Measurements from ENCODE around the gene NPAS1.
"Not testable (repeated sequence)": the region's sequence is repeated elsewhere in the genome, so short reads cannot be mapped to it uniquely, and the experiment has no call there.

Gene NPAS1

DNA sequence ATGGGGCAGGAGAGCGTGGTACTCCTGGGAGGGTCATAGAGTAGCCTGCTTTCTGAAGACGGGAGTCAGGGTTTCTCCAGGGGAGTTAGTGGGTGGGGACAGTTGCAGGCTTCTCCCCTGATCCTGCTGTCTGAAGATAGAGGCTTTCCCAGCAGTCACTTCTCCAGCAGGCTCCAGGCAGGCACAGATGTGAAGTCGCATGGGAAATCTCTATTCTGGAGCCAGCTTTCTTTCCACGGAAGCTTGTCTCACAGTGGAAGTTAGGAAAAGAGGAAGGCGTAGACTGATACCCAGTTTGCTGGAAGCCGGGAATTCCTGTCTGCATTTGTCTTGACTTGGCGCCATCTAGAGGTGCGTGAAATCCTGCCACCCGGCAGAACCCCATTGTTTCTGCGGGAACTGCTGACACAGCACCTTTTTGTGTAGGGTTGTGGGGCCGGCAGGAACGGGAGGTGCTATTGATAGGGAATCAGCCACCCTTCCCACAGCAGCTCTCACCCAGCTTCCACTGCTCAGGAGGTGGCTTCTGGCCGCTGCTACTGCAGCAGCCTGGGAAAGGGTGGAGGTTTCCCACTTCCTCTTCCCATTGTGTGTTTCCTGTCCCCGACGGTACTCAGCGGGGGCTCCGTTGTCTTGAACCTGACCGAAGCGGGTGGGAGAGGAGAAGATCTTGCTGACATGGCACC, 28.5 kb upstream of the NPAS1 start:
- peak; percentile 94 for DNase-seq

DNA sequence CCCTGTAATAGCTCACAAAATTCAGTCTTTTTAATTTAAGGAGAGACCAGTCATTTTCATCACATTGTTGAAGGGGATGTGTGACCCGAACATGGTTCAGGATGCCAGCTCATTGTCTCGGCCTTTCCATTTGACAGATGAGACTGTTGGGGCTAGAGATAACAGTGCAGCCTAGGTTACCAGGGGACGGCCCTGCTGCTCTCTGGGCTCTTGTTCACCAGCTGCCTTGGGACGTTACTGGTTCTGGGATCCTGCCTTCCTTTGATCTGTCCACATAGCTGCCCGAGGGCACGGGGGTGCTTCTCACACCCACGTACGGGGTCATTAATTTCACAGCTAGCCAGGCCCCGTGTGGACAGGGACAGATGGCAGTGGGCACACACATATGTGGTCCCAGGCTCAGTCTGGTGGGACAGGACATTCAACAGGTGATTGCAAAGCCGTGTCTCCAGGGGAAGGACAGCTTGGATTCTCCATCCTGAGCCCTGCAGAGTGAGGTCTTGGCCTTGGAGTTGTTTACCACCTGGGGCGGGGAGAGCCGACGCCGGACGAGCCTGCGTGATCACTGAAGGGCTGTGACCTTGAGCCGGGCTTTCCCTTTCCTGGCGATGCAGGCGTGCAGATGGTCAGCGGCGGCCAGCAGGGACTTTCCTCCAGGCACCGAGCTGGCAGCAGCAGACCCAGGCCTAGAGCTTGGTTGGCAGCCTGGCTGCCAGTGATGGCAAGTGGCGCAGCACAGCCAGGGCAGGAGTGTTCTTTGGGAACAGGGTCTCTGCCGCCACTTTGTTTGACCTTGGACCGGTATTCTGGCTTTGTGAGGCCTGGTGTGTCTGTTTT, 26.7 kb upstream of the NPAS1 start:
- DNase-seq = no peak

DNA sequence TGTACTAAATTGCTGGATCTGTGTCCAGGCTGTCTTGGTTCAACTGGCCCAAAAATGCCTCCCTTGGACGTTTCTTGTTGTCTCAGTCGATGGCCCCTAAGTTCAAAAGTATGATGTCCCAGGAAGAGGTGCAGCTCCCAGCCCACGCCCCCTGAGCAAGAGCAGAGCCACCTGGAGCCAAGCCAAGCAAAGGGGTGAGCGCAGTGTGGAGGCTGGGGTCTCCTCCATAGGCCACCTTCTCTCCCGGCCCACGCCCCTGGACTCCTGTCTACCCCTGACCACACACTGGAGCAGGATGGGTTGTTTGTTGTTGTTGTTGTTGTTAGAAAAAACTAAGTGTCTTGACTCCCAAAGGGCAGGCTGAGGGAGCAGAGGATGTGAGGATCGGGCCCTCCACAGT, 26.0 kb upstream of the NPAS1 start:
- no peak for DNase-seq

DNA sequence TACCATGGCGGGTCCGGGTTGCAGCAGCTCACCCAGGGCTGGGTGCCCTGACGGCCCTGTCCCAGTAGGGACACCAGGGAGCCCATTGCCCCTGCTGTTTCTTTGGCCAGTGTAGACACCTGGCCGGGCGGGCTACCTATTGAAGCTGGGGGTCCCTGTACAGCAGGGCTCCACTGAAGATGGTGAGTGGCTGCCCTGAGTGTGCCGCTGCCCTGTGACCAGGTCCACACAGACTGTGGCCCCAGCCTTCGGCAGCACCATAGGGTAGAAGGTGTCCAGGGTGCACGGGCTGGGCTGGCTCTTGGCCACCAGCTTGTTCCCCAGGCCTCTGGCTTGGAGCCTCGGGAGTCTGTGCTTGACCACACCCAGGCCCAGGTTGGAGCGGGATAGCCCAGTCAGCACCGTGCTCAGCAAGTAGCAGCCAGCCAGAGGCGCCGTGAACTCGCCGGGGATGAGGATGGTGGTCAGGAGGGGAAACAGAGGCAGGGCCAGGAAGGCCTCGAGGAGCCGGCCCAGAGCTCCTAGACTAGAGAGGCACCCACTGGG, 25.4 kb upstream of the NPAS1 start:
- DNase-seq = no peak

- DNase-seq = no peak
Measured at GRCh38 chr19:46995492-46995891, 24.1 kb upstream of the NPAS1 start.

GRCh38 chr19:46998445-46999125, 21.1 kb upstream of the NPAS1 start:
- no peak for DNase-seq

DNA sequence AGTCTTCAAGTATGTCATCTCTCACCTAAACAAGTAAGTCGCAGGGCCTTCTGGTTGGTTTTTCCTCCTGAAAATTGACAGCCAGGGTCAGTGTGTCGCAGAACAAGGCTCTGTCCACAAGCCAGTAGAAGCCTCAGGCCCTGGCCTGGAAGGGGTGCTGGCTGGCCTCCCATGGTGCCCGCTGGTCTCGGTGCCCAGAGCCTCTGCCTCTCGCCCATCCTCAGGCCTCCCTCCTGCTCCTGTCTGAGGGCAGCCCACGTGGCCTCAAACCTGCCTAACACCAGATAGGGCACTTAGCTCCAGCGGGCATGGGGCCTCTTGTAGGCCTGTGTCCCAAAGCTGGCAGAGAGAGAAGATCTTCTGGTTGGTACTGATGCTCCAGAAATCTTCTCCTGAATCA, 20.3 kb upstream of the NPAS1 start:
- no peak for DNase-seq

GRCh38 chr19:46999878-47000277, 19.8 kb upstream of the NPAS1 start:
- DNase-seq = no peak

DNA sequence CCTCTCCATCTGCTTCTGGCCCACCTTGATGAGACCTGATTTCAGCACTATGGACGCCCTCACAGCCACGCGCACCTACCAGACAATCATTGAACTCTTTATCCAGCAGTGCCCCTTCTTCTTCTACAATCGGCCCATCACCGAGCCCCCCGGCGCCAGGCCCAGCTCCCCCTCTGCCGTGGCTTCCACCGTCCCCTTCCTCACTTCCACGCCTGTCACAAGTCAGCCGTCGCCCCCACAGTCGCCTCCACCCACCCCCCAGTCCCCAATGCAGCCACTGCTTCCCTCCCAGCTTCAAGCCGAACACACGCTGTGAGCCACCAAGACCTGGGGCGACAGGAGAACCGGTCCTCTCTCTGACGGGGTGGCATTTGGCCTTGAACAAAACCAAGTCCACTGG, 19.3 kb upstream of the NPAS1 start:
- no peak for DNase-seq

DNA sequence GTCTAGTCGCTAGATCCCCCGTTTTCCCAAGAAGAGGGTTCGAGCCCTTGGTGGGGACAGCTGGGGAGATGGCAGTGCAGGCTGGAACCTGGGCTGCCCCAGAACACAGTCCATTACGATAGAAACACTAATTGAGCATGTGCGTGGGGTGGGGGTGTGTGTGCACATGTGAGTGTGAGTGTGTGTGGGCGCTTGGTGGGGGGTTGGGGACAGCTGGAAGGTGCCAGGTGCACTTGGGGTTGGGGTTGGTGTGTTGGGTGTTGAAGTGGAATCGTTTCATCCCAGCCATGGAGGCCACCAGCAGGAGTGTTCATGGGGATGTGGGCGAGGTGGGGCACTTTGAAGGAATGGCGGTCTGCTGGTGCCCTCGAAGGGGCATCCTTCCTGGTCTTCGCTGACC, 18.1 kb upstream of the NPAS1 start:
- no peak for DNase-seq

- DNase-seq = no peak
Measured at GRCh38 chr19:47002106-47002766, 17.4 kb upstream of the NPAS1 start.

DNA sequence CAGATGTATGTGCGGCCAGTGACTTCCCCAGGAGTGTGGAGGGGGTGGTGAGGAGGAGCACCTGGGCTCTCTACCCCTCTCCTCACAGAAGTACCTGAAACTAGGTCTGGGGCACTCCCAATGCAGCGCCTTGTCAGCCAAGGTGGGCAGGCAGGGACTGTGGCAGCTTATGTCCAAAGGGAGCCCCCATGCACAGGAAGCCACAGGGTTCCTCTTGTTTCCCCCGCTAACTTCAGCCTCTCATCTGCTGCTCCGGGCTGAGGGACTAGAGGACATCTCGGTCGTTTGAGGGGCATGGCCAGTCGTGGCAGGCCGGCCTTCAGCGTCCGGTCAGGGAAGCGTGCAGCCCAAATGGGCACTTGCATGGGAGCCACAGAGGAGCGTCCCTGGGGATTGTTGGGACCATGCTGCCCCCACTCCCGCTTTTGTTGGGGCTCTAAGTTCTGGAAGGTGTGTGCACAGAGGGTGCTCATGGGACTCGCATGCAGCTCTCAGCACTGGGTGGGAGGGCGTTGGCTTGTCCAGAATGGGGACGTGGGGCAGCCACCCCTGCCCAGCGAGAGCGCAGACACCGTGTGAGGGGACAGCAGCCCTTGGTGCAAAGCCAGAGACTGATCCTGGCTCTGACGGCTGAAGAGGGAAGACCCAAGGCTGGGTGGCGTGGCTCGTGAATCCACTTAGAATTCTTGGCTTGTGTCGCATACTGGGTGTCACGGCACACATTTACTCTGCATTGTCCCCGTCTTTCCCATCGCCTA, 16.6 kb upstream of the NPAS1 start:
- DNase-seq = no peak

- peak; percentile 77 for DNase-seq
Measured at GRCh38 chr19:47003611-47004465, 15.8 kb upstream of the NPAS1 start.

GRCh38 chr19:47005164-47005641, 14.4 kb upstream of the NPAS1 start:
- no peak for DNase-seq

- no peak for DNase-seq
Measured at GRCh38 chr19:47005873-47006272, 13.8 kb upstream of the NPAS1 start.

DNA sequence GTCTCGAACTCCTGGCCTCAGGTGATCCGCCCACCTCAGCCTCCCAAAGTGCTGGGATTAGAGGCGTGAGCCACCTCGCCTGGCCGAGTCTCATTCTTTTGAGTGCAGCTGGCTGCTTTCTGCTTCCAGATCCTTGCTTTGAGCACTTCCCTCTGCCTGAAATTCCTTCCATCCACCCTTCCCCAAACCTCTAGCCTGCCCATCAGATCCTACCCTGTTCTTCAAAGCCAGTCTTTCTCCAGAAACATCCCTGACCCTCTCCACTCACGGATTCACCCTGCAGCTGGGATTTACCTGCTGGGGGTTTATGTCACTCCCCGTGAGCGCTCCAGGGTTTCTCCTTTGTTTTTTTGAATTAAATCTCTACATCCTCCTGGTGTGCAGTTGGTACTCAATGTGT, 13.1 kb upstream of the NPAS1 start:
- DNase-seq = no peak

DNA sequence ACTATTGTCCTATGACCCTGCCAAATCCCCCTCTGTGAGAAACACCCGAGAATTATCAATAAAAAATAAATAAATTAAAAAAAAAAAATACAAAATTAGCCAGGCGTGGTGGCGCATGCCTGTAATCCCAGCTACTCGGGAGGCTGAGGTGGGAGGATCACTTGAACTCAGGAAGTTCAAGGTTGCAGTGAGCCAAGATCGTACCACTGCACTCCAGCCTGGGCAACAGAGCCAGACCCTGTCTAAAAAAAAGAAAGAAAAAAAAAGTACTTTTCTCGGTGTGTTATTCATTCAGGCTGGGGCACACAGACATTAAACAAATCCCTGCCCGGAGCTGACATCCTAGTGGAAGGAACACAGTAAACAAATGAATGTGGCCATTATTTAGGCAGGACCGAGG, 9.1 kb upstream of the NPAS1 start:
- not testable (repeated sequence) for DNase-seq

- no peak for DNase-seq
Measured at GRCh38 chr19:47012617-47013016, 7.0 kb upstream of the NPAS1 start.

DNA sequence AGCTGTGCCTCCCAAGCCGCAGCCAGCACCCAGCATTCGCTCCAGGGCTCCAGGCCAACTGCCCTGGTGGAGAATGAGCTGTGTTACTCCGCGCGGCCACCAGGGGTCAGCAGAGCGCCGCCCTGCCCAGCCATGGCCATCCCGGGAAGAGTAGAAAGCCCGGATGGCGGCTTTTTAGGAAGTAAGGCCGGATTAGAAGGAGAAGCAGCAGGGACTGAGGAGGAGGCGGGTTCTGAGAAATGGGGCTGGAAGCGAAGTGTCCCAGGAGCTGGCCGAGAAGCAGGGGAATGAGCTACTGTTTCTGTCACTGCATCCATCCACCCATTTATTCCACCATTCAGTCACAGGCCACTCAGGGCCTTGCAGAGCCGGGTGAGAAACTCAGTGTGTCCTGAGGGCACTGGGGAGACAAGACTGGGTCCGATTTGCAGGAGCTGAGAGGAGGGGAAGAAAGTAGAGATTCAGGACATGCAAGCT, 6.6 kb upstream of the NPAS1 start:
- peak; percentile 84 for DNase-seq

- DNase-seq = no peak
Measured at GRCh38 chr19:47018923-47019322, 714 bp upstream of the NPAS1 start.
